ENCODE measurements around the gene USP2. TPM values are rescaled to one million over a fixed set of nuclear protein-coding genes. Genes with fewer than 3 reads are reported as not detected.

USP2 gene
- polyA plus RNA-seq, 1 donor (not counting 4 experiments of a cell fraction or from before 2014, with no cell fraction given) = 0.35 TPM

- Histone ChIP-seq H3K27ac (ENCODE audit: control insufficient read depth, insufficient read depth, low read length) (no peak overlapping the region), H4K20me1 (ENCODE audit: control insufficient read depth, extremely low read depth, insufficient read depth, low read length) (no peaks in the 10 kb centered on the region), H3K27me3 (ENCODE audit: control insufficient read depth, extremely low read depth, insufficient read depth, low read length) (peaks cover 8% of the 10 kb centered on the region), H3K9me1 (ENCODE audit: control insufficient read depth, extremely low read depth, insufficient read depth, low read length) (no peaks in the 10 kb centered on the region), H3K9me3 (ENCODE audit: control insufficient read depth, low read depth, low read length) (no peaks in the 10 kb centered on the region), H3K4me1 (ENCODE audit: control insufficient read depth, extremely low read depth, insufficient read depth, low read length) (peaks cover 17% of the 10 kb centered on the region), H3K4me2 (ENCODE audit: control insufficient read depth, extremely low read depth, insufficient read depth, low read depth, low read length) (no peak overlapping the region), H2AFZ (ENCODE audit: control insufficient read depth, low read length) (no peak overlapping the region), H3K9ac (ENCODE audit: control insufficient read depth, extremely low read depth, insufficient read depth, low read length) (no peak overlapping the region), H3K4me3 (ENCODE audit: control insufficient read depth in 2 of 3, extremely low read depth in 1 of 3, insufficient read depth in 2 of 3, low read depth in 1 of 3, low read length in 3 of 3) (no peak overlapping the region), H3K36me3 (ENCODE audit: control insufficient read depth in 2 of 2, extremely low read depth in 1 of 2, insufficient read depth in 2 of 2, low read length in 2 of 2) (no peaks in the 10 kb centered on the region), H3K79me2 (ENCODE audit: control insufficient read depth, insufficient read depth, low read length) (no peaks in the 10 kb centered on the region)
- dilution Hi-C loops (cut with MboI; ENCODE audit: extremely low pct_ligation_motif_present, low sequenced_read_pairs) = no loop called here
- FAIRE-seq (no peak), DNase-seq (ENCODE audit: low read depth, low spot score) (no peak)
- no peak for TF ChIP-seq EZH2 (IDR thresholded peaks at IDR 0.05; ENCODE audit: low read length)
- TF ChIP-seq CTCF (optimal IDR thresholded peaks at IDR 0.05 in 1 of 3, IDR thresholded peaks at IDR 0.05 in 1 of 3, conservative IDR thresholded peaks at IDR 0.05 in 1 of 3; ENCODE audit: extremely low read depth in 1 of 3, insufficient read depth in 2 of 3, low read length in 3 of 3) = no peak
These were observed 34.0 kb upstream of the USP2 start for GRCh38 chr11:119415517-119415916.

- H3K9ac ChIP-seq (ENCODE audit: control insufficient read depth, extremely low read depth, insufficient read depth, low read length) = no peak overlapping the region
- H3K9me3 ChIP-seq (ENCODE audit: control insufficient read depth, low read depth, low read length) = no peaks in the 10 kb centered on the region
- no peaks in the 10 kb centered on the region for H3K9me1 ChIP-seq (ENCODE audit: control insufficient read depth, extremely low read depth, insufficient read depth, low read length)
- H3K27me3 ChIP-seq (ENCODE audit: control insufficient read depth, extremely low read depth, insufficient read depth, low read length) = peaks cover under 1% of the 10 kb centered on the region
- no peak overlapping the region for H3K4me2 ChIP-seq (ENCODE audit: control insufficient read depth, extremely low read depth, insufficient read depth, low read depth, low read length)
- H3K79me2 ChIP-seq (ENCODE audit: control insufficient read depth, insufficient read depth, low read length) = no peaks in the 10 kb centered on the region
- no peaks in the 10 kb centered on the region for H4K20me1 ChIP-seq (ENCODE audit: control insufficient read depth, extremely low read depth, insufficient read depth, low read length)
- dilution Hi-C loops (cut with MboI; ENCODE audit: extremely low pct_ligation_motif_present, low sequenced_read_pairs) = no loop called here
- H3K36me3 ChIP-seq (ENCODE audit: control insufficient read depth in 2 of 2, extremely low read depth in 1 of 2, insufficient read depth in 2 of 2, low read length in 2 of 2) = no peaks in the 10 kb centered on the region
- FAIRE-seq = no peak
- no peak overlapping the region for H3K27ac ChIP-seq (ENCODE audit: control insufficient read depth, insufficient read depth, low read length)
- H3K4me3 ChIP-seq (ENCODE audit: control insufficient read depth in 2 of 3, extremely low read depth in 1 of 3, insufficient read depth in 2 of 3, low read depth in 1 of 3, low read length in 3 of 3) = no peak overlapping the region
- DNase-seq (ENCODE audit: low read depth, low spot score) = no peak
- H3K4me1 ChIP-seq (ENCODE audit: control insufficient read depth, extremely low read depth, insufficient read depth, low read length) = peaks cover 17% of the 10 kb centered on the region
- H2AFZ ChIP-seq (ENCODE audit: control insufficient read depth, low read length) = no peak overlapping the region
- TF ChIP-seq EZH2 (IDR thresholded peaks at IDR 0.05; ENCODE audit: low read length) (no peak), CTCF (optimal IDR thresholded peaks at IDR 0.05 in 1 of 3, IDR thresholded peaks at IDR 0.05 in 1 of 3, conservative IDR thresholded peaks at IDR 0.05 in 1 of 3; ENCODE audit: extremely low read depth in 1 of 3, insufficient read depth in 2 of 3, low read length in 3 of 3) (no peak)
These were observed 33.2 kb upstream of the USP2 start for GRCh38 chr11:119414734-119415133.
